ENCODE data around the gene PTOV1.

The PTOV1 gene

GRCh38 chr19:49855277-49855675 is 4.3 kb downstream of the PTOV1 start (continued):
- TF ChIP-seq ZNF518A (tag by site-specific recombination; conservative IDR thresholded peaks at IDR 0.05; ENCODE audit: low read depth) (no peak), ZBTB6 (tag by site-specific recombination; IDR thresholded peaks at IDR 0.05) (no peak), KLF8 (tag by site-specific recombination; IDR thresholded peaks at IDR 0.05) (peak; percentile 50; the same call in 1 of the 2 replicates), KLF9 (tag by site-specific recombination; IDR thresholded peaks at IDR 0.05; ENCODE audit: low read depth) (peak; percentile 31; the same call in 1 of the 2 replicates), ZNF558 (tag by site-specific recombination; IDR thresholded peaks at IDR 0.05) (no peak), ZBTB21 (tag by site-specific recombination; IDR thresholded peaks at IDR 0.05) (no peak), PRDM2 (tag by site-specific recombination; IDR thresholded peaks at IDR 0.05; ENCODE audit: borderline replicate concordance) (no peak), ZNF629 (tag by site-specific recombination; IDR thresholded peaks at IDR 0.05) (no peak)

- POLR2A ChIA-PET, result interaction anchor here (8.8 kb wide), 1 partner anchor 8 kb away, joined by 128 read pairs; the partner anchor contains the start of gene PNKP
- TF ChIP-seq ZNF600 (tag by site-specific recombination; IDR thresholded peaks at IDR 0.05) (peak; percentile 74; the same call in 1 of the 2 replicates), ZNF23 (tag by site-specific recombination; IDR thresholded peaks at IDR 0.05; ENCODE audit: borderline replicate concordance) (no peak), PBX3 (CRISPR knock-in tag; IDR thresholded peaks at IDR 0.05) (0 out of 2 replicates have a peak, but pooled peaks have one; percentile 34), ZXDB (tag by site-specific recombination; IDR thresholded peaks at IDR 0.05) (0 out of 2 replicates have a peak, but pooled peaks have one; percentile 15), ZNF366 (tag by site-specific recombination; conservative IDR thresholded peaks at IDR 0.05) (no peak), ZFP37 (tag by site-specific recombination; IDR thresholded peaks at IDR 0.05) (no peak), ZNF311 (tag by site-specific recombination; IDR thresholded peaks at IDR 0.05; ENCODE audit: borderline replicate concordance) (no peak), PATZ1 (tag by site-specific recombination; IDR thresholded peaks at IDR 0.05) (0 out of 2 replicates have a peak, but pooled peaks have one; percentile 12), GLIS1 (tag by site-specific recombination; IDR thresholded peaks at IDR 0.05) (peak; percentile 13; the same call in 1 of the 2 replicates), ZNF792 (tag by site-specific recombination; IDR thresholded peaks at IDR 0.05) (peak; percentile 94), ZNF658 (tag by site-specific recombination; IDR thresholded peaks at IDR 0.05) (no peak)
Observed at GRCh38 chr19:49855676-49856573, 5.0 kb downstream of the PTOV1 start.

More at GRCh38 chr19:49855676-49856573, 5.0 kb downstream of the PTOV1 start:
- Histone ChIP-seq H3K27ac (ENCODE audit: extremely low read depth, low read depth, low read length) (0 out of 2 replicates have a peak overlapping the region, but pooled peaks have one; percentile 47), H3K4me3 (ENCODE audit: low read depth, low read length) (no peak overlapping the region), H3K4me1 (ENCODE audit: control insufficient read depth, insufficient read depth, low read length) (peaks cover 16% of the 10 kb centered on the region), H3K36me3 (ENCODE audit: control insufficient read depth in 2 of 2, insufficient read depth in 1 of 2, low read length in 2 of 2) (peaks cover 12 to 68% of the 10 kb centered on the region in 2 experiments), H3K9me3 (ENCODE audit: control insufficient read depth, insufficient read depth, low read depth, low read length) (no peaks in the 10 kb centered on the region)
- CTCF ChIA-PET, result interaction anchor here (0.5 kb wide), 1 partner anchor 103 kb away, joined by 3 read pairs; no protein-coding TSS in a partner anchor

Measured in HEK293 (cell line).